Endothelial cell of umbilical vein (primary cell): Measurements from ENCODE around the gene FAM135A. TPM values are rescaled to one million over a fixed set of nuclear protein-coding genes. Genes with fewer than 3 reads are reported as not detected.
"Not testable (repeated sequence)": the region's sequence is repeated elsewhere in the genome, so short reads cannot be mapped to it uniquely, and the experiment has no call there.

Source experiments
- BruUV-seq: library from RNA; stranded (reverse); fragments of 400-500 nt; replicated peaks from 2 replicates; lab custom pipeline; 2021; lab: Mats Ljungman, UMichigan
- CTCF ChIA-PET: fragments of 300-600, 350-600 bp; sonication (Branson Sonifier 250); formaldehyde crosslinking; loops from one replicate; lab custom pipeline; 2021; ENCODE audit warnings: antibody characterized with exemption, inconsistent platforms; lab: Charles Lee
- POLR2A ChIA-PET: fragments of 300-600, 350-600 bp; sonication (Branson Sonifier 250); formaldehyde crosslinking; loops from one replicate; lab custom pipeline; 2021; ENCODE audit warnings: antibody characterized with exemption, inconsistent platforms; lab: Charles Lee
- DNase-seq: peaks from one replicate; pipeline ENCODE4 v3.0.0-alpha.2; 2011; ENCODE audit warnings: low read depth, low spot score
- FAIRE-seq: peaks from 2 replicates; lab custom pipeline; 2011; peaks lifted over from hg19 to GRCh38; lab: Jason Lieb, UNC
- H2AFZ ChIP-seq: 2 replicates; pipeline ENCODE4 v1.6.0; 2012; ENCODE audit warnings: low read depth, low read length, control low read depth, inconsistent platforms
- H3K27ac ChIP-seq: 2 replicates; pipeline ENCODE4 v1.5.1; 2011; ENCODE audit warnings: low read depth, mild to moderate bottlenecking, control low read depth, low read length, moderate library complexity; ENCODE audit not compliant: insufficient read depth
- H3K27me3 ChIP-seq, 2 experiments: 2 replicates each; pipeline versions ENCODE4 v1.6.0 to v1.6.1; 2011; ENCODE audit warnings: low read length in 2 of 2, mixed read lengths in 1 of 2; ENCODE audit not compliant: control insufficient read depth in 2 of 2, insufficient read depth in 2 of 2
- H3K36me3 ChIP-seq, 2 experiments: 2 replicates in 1 of 2; 3 replicates in 1 of 2; pipeline ENCODE4 v1.5.1; 2011; ENCODE audit warnings: low read length in 2 of 2, mild to moderate bottlenecking in 1 of 2, moderate library complexity in 1 of 2; ENCODE audit not compliant: control insufficient read depth in 2 of 2, insufficient read depth in 2 of 2; ENCODE audit errors: extremely low read depth in 1 of 2
- H3K4me1 ChIP-seq: 3 replicates; pipeline ENCODE4 v1.5.1; 2011; ENCODE audit warnings: mild to moderate bottlenecking, low read length; ENCODE audit not compliant: control insufficient read depth, insufficient read depth; ENCODE audit errors: extremely low read depth
- H3K4me2 ChIP-seq: 2 replicates; pipeline ENCODE4 v1.6.1; 2011; ENCODE audit warnings: low read length, control low read depth, mixed read lengths; ENCODE audit not compliant: insufficient read depth
- H3K4me3 ChIP-seq, 3 experiments: fragments of 200-600 bp in 1 of 3; sonication (generic), shearing (Covaris generic) in 1 of 3; replicated peaks in 1 of 3; 2 replicates each; pipeline ENCODE4 v1.5.1; 2011 to 2016; ENCODE audit warnings: control low read depth in 3 of 3, low read length in 3 of 3, mild to moderate bottlenecking in 2 of 3, inconsistent platforms in 1 of 3, low read depth in 1 of 3, moderate library complexity in 1 of 3; ENCODE audit not compliant: insufficient read depth in 1 of 3
- H3K79me2 ChIP-seq: 2 replicates; pipeline ENCODE4 v1.6.0; 2012; ENCODE audit warnings: low read length, inconsistent platforms; ENCODE audit not compliant: control insufficient read depth, insufficient read depth
- H3K9ac ChIP-seq: replicated peaks from 2 replicates; pipeline ENCODE3; 2011; ENCODE audit warnings: low read length, control low read depth; ENCODE audit not compliant: insufficient read depth; ENCODE audit errors: extremely low read depth
- H3K9me1 ChIP-seq: replicated peaks from 3 replicates; pipeline ENCODE4 v1.6.0; 2011; ENCODE audit warnings: mild to moderate bottlenecking, low read length; ENCODE audit not compliant: control insufficient read depth, insufficient read depth; ENCODE audit errors: extremely low read depth
- H3K9me3 ChIP-seq: replicated peaks from 2 replicates; pipeline ENCODE4 v1.5.1; 2012; ENCODE audit warnings: low read length, inconsistent platforms; ENCODE audit not compliant: control insufficient read depth, insufficient read depth
- H4K20me1 ChIP-seq: replicated peaks from 2 replicates; pipeline ENCODE3; 2011; ENCODE audit warnings: mild to moderate bottlenecking, low read length; ENCODE audit not compliant: control insufficient read depth, insufficient read depth; ENCODE audit errors: extremely low read depth
- EZH2 ChIP-seq: IDR thresholded peaks from 2 replicates; pipeline ENCODE4 v1.6.1; 2012; ENCODE audit warnings: borderline replicate concordance, low read depth, mild to moderate bottlenecking, moderate library complexity, low read length, inconsistent platforms; ENCODE audit not compliant: severe bottlenecking
- FOS ChIP-seq: IDR thresholded peaks from 2 replicates; pipeline ENCODE4 v1.6.1; 2011; ENCODE audit warnings: mild to moderate bottlenecking, low read length, moderate library complexity, borderline replicate concordance; ENCODE audit not compliant: insufficient read depth
- GATA2 ChIP-seq: IDR thresholded peaks from 2 replicates; pipeline ENCODE4 v1.7.0; 2011; ENCODE audit warnings: low read depth, mild to moderate bottlenecking, moderate library complexity, mixed read lengths, low read length; ENCODE audit not compliant: insufficient read length, insufficient read depth
- JUN ChIP-seq: IDR thresholded peaks from 2 replicates; pipeline ENCODE4 v1.6.1; 2011; ENCODE audit warnings: borderline replicate concordance, low read depth; ENCODE audit not compliant: insufficient read length, insufficient read depth
- MYC ChIP-seq: IDR thresholded peaks from one replicate; pipeline ENCODE4 v1.6.1; 2011; ENCODE audit warnings: mild to moderate bottlenecking, low read depth, low read length
- POLR2A ChIP-seq: IDR thresholded peaks from 2 replicates; pipeline ENCODE4 v1.6.1; 2012; ENCODE audit warnings: low read depth, mild to moderate bottlenecking, control low read depth, low read length
- POLR2AphosphoS5 ChIP-seq: IDR thresholded peaks from 2 replicates; pipeline ENCODE4 v1.6.1; 2012; ENCODE audit warnings: low read depth, mild to moderate bottlenecking, control low read depth, low read length, moderate library complexity; ENCODE audit not compliant: insufficient read depth
- dilution Hi-C: fragments of 300-500 bp; cut with MboI; formaldehyde crosslinking; loops from one replicate; pipeline ENCODE4 v1.15.0; 2019; ENCODE audit warnings: low sequenced_read_pairs; ENCODE audit not compliant: extremely low pct_ligation_motif_present
- intact Hi-C: fragments of 100-400 bp; cut with micrococcal nuclease; formaldehyde crosslinking; loops from one replicate; pipeline ENCODE4 v1.10.0; 2022
- polyA plus RNA-seq, 4 experiments: library from polyadenylated mRNA; depleted of rRNA in 3 of 4; stranded (reverse) in 3 of 4; unstranded in 1 of 4; fragments of >200 nt; gene quantifications; 2 replicates each; pipeline versions ENCODE4 v1.2.1 to v1.2.3, GENCODE V29; 2011 to 2012; ENCODE audit warnings: missing spikeins in 1 of 4
- total RNA-seq: library from RNA; stranded (reverse); gene quantifications from 2 replicates; pipeline ENCODE4 v1.2.3, GENCODE V29; 2021
- TF ChIP-seq, protein P1 (sequence below), 2 donors: IDR thresholded peaks; 1 replicate in 1 of 2; 2 replicates in 1 of 2; pipeline ENCODE4 v1.5.1; 2011; ENCODE audit warnings: low read length in 2 of 2, mild to moderate bottlenecking in 2 of 2, moderate library complexity in 2 of 2, control low read depth in 1 of 2, inconsistent platforms in 1 of 2, low read depth in 1 of 2; ENCODE audit not compliant: insufficient read depth in 1 of 2; ENCODE audit errors: extremely low read depth in 1 of 2
- TF ChIP-seq, protein P2 (sequence below): IDR thresholded peaks from 2 replicates; pipeline ENCODE4 v1.6.1; 2011; ENCODE audit not compliant: insufficient read depth, insufficient read length

The FAM135A gene
- total and polyA plus RNA-seq, 2 donors (not counting 3 experiments of a cell fraction or from before 2014, with no cell fraction given), result 3.7 to 9.6 TPM

DNA sequence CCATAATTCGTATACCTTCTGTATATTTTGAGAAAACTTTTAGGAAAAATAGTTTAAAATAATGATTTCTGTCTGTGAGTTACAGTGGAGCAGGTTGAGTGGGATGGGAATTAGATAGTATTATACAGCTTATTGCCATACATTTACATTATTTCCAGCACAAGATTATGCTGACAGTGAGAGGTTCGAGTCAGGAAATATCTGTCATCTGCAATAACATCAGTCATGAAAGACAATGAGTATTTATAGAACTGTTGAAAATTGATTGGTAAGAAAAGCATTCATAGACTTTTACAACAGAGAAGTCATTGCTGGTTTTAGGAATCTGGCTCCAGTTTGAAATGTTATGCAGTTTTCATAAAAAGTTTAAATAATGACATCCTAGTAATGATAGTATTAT lies 45.9 kb downstream of the FAM135A start:
- Histone ChIP-seq H4K20me1 (no peaks in the 10 kb centered on the region), H3K4me3 (no peak overlapping the region), H3K9me3 (no peaks in the 10 kb centered on the region), H2AFZ (no peak overlapping the region), H3K9ac (no peak overlapping the region), H3K4me1 (no peaks in the 10 kb centered on the region), H3K9me1 (no peaks in the 10 kb centered on the region), H3K4me2 (no peak overlapping the region), H3K79me2 (no peaks in the 10 kb centered on the region), H3K36me3 (no peaks in the 10 kb centered on the region), H3K27ac (no peak overlapping the region), H3K27me3 (no peaks in the 10 kb centered on the region)
- intact Hi-C loops (no loop called here), dilution Hi-C loops (no loop called here)
- BruUV-seq, result no TSS peak
- ChIA-PET CTCF (interaction anchor here (1.4 kb wide), 1 partner anchor 12 kb away, joined by 3 read pairs; no protein-coding TSS in a partner anchor), POLR2A (no interaction called here)
- DNase-seq, result no peak
- no peak for FAIRE-seq
- no peak for TF ChIP-seq FOS
- no peak for TF ChIP-seq EZH2
- TF ChIP-seq MYC, result no peak
- no peak for TF ChIP-seq POLR2A
- TF ChIP-seq GATA2, result no peak
- TF ChIP-seq, protein P1, sequence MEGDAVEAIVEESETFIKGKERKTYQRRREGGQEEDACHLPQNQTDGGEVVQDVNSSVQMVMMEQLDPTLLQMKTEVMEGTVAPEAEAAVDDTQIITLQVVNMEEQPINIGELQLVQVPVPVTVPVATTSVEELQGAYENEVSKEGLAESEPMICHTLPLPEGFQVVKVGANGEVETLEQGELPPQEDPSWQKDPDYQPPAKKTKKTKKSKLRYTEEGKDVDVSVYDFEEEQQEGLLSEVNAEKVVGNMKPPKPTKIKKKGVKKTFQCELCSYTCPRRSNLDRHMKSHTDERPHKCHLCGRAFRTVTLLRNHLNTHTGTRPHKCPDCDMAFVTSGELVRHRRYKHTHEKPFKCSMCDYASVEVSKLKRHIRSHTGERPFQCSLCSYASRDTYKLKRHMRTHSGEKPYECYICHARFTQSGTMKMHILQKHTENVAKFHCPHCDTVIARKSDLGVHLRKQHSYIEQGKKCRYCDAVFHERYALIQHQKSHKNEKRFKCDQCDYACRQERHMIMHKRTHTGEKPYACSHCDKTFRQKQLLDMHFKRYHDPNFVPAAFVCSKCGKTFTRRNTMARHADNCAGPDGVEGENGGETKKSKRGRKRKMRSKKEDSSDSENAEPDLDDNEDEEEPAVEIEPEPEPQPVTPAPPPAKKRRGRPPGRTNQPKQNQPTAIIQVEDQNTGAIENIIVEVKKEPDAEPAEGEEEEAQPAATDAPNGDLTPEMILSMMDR (IDR thresholded peaks at IDR 0.05; ENCODE audit: extremely low read depth in 1 of 2, insufficient read depth in 1 of 2, low read depth in 1 of 2, low read length in 2 of 2), result no peak
- TF ChIP-seq JUN, result no peak
- TF ChIP-seq, protein P2, sequence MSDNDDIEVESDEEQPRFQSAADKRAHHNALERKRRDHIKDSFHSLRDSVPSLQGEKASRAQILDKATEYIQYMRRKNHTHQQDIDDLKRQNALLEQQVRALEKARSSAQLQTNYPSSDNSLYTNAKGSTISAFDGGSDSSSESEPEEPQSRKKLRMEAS, result no peak
- TF ChIP-seq POLR2AphosphoS5, result no peak

DNA sequence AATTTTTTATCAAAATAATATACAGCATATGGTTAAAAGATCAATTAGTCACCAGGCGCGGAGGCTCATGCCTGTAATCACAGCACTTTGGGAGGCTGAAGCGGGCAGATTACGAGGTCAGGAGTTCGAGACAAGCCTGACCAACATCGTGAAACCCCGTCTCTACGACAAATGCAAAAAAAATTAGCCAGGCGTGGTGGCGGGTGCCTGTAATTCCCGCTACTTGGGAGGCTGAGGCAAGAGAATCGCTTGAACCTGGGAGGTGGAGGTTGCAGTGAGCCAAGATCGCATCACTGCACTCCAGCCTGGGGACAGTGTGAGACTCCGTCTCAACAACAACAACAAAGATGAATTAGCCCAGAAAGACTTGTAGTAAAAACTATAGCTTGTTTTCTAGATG lies 46.4 kb downstream of the FAM135A start:
- H3K4me1 ChIP-seq, H3K27me3 ChIP-seq, H3K9me3 ChIP-seq, intact Hi-C loops, H2AFZ ChIP-seq, BruUV-seq, H3K36me3 ChIP-seq, H3K79me2 ChIP-seq, H3K9ac ChIP-seq, H3K27ac ChIP-seq, dilution Hi-C loops, DNase-seq, FAIRE-seq, H4K20me1 ChIP-seq, H3K9me1 ChIP-seq, POLR2A ChIA-PET, H3K4me2 ChIP-seq, H3K4me3 ChIP-seq: not testable (repeated sequence)
- CTCF ChIA-PET, result interaction anchor here (1.4 kb wide), 2 partner anchors 12 to 26 kb away, joined by 3 read pairs; no protein-coding TSS in a partner anchor
